GM12873 (cell line): ENCODE results near the gene SLC35F6.

Experiments used
- CTCF ChIP-seq: IDR thresholded peaks from 2 replicates; pipeline ENCODE4 v1.5.1; 2012; ENCODE audit warnings: low read depth, mild to moderate bottlenecking, moderate library complexity, low read length, control low read depth; ENCODE audit not compliant: insufficient read depth; ENCODE audit errors: missing control alignments

SLC35F6 gene

DNA sequence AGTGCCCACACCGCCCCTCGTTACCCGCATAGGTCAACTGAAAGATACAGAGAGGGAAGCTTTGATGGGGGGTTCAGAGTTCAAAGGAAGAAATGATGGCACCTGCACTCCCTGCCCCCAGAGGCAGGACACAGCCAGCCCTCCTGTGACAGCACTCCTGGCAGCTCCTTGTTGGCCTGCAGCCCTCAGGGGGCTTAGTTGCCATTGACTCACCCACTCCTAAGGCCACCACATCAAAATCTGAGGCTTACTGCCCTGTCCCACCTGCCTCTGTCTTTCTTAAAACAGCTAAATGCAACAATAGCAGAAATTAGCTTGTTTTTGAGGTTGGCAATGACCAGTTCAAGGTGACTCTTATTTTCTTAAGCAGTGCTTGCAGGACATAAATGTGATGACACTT lies 31.6 kb upstream of the SLC35F6 start:
- TF ChIP-seq CTCF = no peak

GRCh38 chr2:26733413-26733812 lies 30.7 kb upstream of the SLC35F6 start:
- no peak for TF ChIP-seq CTCF

GRCh38 chr2:26735097-26735496 lies 29.0 kb upstream of the SLC35F6 start:
- TF ChIP-seq CTCF = no peak

DNA sequence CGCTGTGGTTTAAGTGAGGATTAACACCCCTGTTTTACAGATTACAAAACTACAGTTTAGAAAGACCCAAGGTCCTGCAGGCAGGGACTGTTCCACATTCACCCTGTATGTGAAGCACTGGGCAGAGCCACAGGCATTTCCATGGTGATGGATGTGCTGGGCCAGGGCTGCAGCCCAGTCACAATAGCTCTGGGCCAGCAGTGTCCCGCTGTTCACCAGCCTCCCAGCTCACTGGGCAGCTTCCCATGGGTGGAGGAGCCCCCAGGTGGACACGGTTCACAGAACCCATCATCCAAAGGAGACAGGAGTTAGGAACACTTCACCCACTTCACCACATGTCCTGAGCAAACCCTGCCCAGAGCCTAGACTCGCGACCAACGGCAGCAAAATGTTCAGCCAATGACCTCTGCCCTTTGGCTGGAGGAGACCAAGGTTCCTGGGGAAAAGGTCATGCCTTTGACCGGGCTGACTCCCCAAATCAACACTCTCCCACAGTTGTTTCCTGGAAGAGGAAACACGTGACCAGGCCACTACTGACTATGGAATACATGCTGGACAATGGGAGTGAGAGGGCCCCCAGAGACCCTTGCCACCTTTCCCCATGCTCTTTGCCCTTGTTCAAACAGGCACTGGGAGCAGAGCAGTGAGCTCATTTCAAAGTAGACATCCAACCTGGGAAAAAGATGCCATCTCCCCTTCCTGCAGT lies 28.0 kb upstream of the SLC35F6 start:
- TF ChIP-seq CTCF = no peak

DNA sequence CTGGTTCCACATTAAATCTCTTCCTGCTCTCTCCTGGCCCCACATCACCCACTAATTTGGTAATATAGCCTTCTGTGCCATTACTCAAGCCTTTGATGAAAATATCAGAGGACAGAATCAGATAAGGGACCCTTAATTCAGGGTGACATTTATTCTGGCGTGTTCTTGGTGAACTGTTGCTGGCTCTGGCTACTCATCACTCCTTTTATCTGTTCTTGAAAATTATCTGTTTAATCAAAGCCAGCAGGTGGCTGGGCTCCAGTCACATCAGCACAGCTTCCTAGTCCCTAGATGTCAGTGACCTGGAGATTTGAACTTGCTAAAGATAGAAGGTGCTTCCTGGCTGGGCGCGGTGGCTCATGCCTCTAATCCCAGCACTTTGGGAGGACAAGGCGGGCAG lies 26.9 kb upstream of the SLC35F6 start:
- no peak for TF ChIP-seq CTCF

- no peak for TF ChIP-seq CTCF
Observed at GRCh38 chr2:26738481-26738880, 25.6 kb upstream of the SLC35F6 start.

GRCh38 chr2:26739514-26739913 lies 24.6 kb upstream of the SLC35F6 start:
- no peak for TF ChIP-seq CTCF
